Prostate gland (tissue), 2 donors: ENCODE data around the gene FAM170B.

Source experiments
- CTCF ChIP-seq, 4 experiments: fragments of 200-600 bp in 2 of 4; fragments of 450-650 bp in 2 of 4; sonication (generic) in 2 of 4; IDR thresholded peaks; 1 replicate in 3 of 4; 2 replicates in 1 of 4; pipeline ENCODE4 v1.5.1; 2016 to 2019; ENCODE audit warnings: antibody characterized with exemption in 4 of 4, mild to moderate bottlenecking in 2 of 4, moderate library complexity in 2 of 4
- POLR2A ChIP-seq: fragments of 450-650 bp; IDR thresholded peaks from one replicate; pipeline ENCODE4 v1.6.1; 2016; ENCODE audit warnings: antibody characterized with exemption, mild to moderate bottlenecking
- POLR2AphosphoS5 ChIP-seq: sonication (generic); formaldehyde crosslinking; IDR thresholded peaks from one replicate; pipeline ENCODE4 v1.6.1; 2017; ENCODE audit warnings: antibody characterized with exemption

DNA sequence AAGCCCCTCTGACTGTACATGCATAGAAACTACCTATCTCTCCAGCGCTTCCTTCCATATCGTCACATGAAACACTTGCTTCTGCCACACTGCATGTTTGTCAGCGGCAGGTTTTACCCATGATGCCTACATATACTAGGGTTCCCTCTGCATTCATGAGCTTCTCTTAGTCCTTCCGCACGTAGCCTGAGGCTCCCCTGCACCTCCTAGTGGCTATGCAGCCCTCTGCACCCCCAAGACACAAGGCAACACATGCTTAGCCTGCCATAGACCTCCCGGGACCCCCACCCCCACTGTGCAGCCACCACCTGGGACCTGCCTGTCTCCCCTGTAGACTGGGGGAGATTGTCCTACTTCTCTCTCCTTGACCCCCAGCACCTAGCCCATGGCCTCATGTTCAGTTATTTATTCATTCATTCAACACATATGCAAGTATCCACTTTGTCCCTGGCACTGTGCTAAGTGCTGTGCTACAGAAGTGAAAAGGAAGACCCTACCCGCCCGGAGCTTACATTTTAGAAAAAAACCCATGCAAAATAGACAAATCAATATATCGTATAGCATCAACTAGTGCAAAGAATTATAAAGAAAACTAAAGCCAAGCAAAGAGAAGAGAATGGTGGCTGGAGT, 30.9 kb upstream of the FAM170B start:
- TF ChIP-seq POLR2A, result no peak
- peak in 3 of 4 experiments; percentile 21 to 60 (median 52) for TF ChIP-seq CTCF (IDR thresholded peaks at IDR 0.05)
- TF ChIP-seq POLR2AphosphoS5, result no peak
